ENCODE results near the gene G6PC1. TPM values are rescaled to one million over a fixed set of nuclear protein-coding genes. Genes with fewer than 3 reads are reported as not detected.
"Not testable (repeated sequence)": the region's sequence is repeated elsewhere in the genome, so short reads cannot be mapped to it uniquely, and the experiment has no call there.

Gene G6PC1
- polyA plus RNA-seq, 1 donor from 2014 or later, result not detected

DNA sequence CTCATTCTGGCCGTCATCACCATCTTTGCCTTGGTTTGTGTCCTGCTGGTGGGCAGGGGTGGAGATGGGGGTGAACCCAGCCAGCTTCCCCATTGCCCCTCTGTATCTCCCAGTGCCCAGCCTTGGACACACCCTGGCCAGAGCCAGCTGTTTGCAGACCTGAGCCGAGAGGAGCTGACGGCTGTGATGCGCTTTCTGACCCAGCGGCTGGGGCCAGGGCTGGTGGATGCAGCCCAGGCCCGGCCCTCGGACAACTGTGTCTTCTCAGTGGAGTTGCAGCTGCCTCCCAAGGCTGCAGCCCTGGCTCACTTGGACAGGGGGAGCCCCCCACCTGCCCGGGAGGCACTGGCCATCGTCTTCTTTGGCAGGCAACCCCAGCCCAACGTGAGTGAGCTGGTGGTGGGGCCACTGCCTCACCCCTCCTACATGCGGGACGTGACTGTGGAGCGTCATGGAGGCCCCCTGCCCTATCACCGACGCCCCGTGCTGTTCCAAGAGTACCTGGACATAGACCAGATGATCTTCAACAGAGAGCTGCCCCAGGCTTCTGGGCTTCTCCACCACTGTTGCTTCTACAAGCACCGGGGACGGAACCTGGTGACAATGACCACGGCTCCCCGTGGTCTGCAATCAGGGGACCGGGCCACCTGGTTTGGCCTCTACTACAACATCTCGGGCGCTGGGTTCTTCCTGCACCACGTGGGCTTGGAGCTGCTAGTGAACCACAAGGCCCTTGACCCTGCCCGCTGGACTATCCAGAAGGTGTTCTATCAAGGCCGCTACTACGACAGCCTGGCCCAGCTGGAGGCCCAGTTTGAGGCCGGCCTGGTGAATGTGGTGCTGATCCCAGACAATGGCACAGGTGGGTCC lies 49.0 kb upstream of the G6PC1 start:
- H3K9me2 ChIP-seq (ENCODE audit: insufficient read depth, low read length); H3K9me3 ChIP-seq (ENCODE audit: low read length); H3K4me2 ChIP-seq (ENCODE audit: low read length); H3F3A ChIP-seq (ENCODE audit: insufficient read depth, low read length, poor library complexity, severe bottlenecking); H3K79me2 ChIP-seq (replicated peaks; ENCODE audit: insufficient read depth, low read length); H2AFZ ChIP-seq (ENCODE audit: low read depth, low read length); H3K4me3 ChIP-seq (ENCODE audit: low read length); H4K20me1 ChIP-seq (ENCODE audit: insufficient read depth); H3K36me3 ChIP-seq (ENCODE audit: insufficient read depth, low read length); H3K27ac ChIP-seq (ENCODE audit: low read length); H3K27me3 ChIP-seq (ENCODE audit: insufficient read depth, low read depth, low read length); H3K9ac ChIP-seq (ENCODE audit: low read length): not testable (repeated sequence)

- H3K27ac ChIP-seq (ENCODE audit: low read length), result no peak overlapping the region
Measured at GRCh38 chr17:42852351-42852750, 48.2 kb upstream of the G6PC1 start.

More at GRCh38 chr17:42852351-42852750, 48.2 kb upstream of the G6PC1 start:
- H3K9me2 ChIP-seq (ENCODE audit: insufficient read depth, low read length), result no peaks in the 10 kb centered on the region
- H3K9me3 ChIP-seq (ENCODE audit: low read length), result no peaks in the 10 kb centered on the region
- no peak for TF ChIP-seq RAD21 (conservative IDR thresholded peaks at IDR 0.05)
- no peak for TF ChIP-seq CTCF (IDR thresholded peaks at IDR 0.05; ENCODE audit: poor library complexity, severe bottlenecking)
- no peak for TF ChIP-seq MXI1 (conservative IDR thresholded peaks at IDR 0.05; ENCODE audit: poor library complexity, severe bottlenecking)
- no peak for TF ChIP-seq TAF1 (IDR thresholded peaks at IDR 0.05; ENCODE audit: low read depth)
- no peak for TF ChIP-seq EP300 (conservative IDR thresholded peaks at IDR 0.05; ENCODE audit: poor library complexity, severe bottlenecking)
- TF ChIP-seq POLR2AphosphoS5 (IDR thresholded peaks at IDR 0.05), result no peak
- TF ChIP-seq EZH2 (IDR thresholded peaks at IDR 0.05; ENCODE audit: borderline replicate concordance, insufficient read depth, low read length, poor library complexity, severe bottlenecking), result no peak
- TF ChIP-seq REST (IDR thresholded peaks at IDR 0.05; ENCODE audit: borderline replicate concordance), result no peak
- no peak for TF ChIP-seq SMC3 (conservative IDR thresholded peaks at IDR 0.05; ENCODE audit: poor library complexity)
- no peaks in the 10 kb centered on the region for H3K79me2 ChIP-seq (replicated peaks; ENCODE audit: insufficient read depth, low read length)
- H3K27me3 ChIP-seq (ENCODE audit: insufficient read depth, low read depth, low read length), result no peaks in the 10 kb centered on the region
- H4K20me1 ChIP-seq (ENCODE audit: insufficient read depth), result no peaks in the 10 kb centered on the region
- H2AFZ ChIP-seq (ENCODE audit: low read depth, low read length), result no peak overlapping the region
- no peak overlapping the region for H3K4me2 ChIP-seq (ENCODE audit: low read length)
- H3K36me3 ChIP-seq (ENCODE audit: insufficient read depth, low read length), result no peaks in the 10 kb centered on the region
- no peak overlapping the region for H3K4me3 ChIP-seq (ENCODE audit: low read length)
- no peak overlapping the region for H3K9ac ChIP-seq (ENCODE audit: low read length)
- no peaks in the 10 kb centered on the region for H3F3A ChIP-seq (ENCODE audit: insufficient read depth, low read length, poor library complexity, severe bottlenecking)
